DND-41 (cell line): Measurements from ENCODE around the gene EPS8L3.
A peak's percentile ranks its signal among the peaks of the same experiment; 100 is the strongest.

Experiments used
- ATAC-seq: fragments of 200-7000 bp; cut with Tn5 transposase; 3 replicates; pipeline ENCODE4 v1.9.1; 2021; ENCODE audit warnings: low read depth; ENCODE audit not compliant: insufficient read depth
- DNase-seq: peaks from one replicate; pipeline ENCODE4 v3.0.0-alpha.2; 2020
- H2AFZ ChIP-seq: 2 replicates; pipeline ENCODE4 v1.6.0; 2012; ENCODE audit warnings: low read depth, low read length
- H3K27ac ChIP-seq: 2 replicates; pipeline ENCODE4 v1.5.1; 2012; ENCODE audit warnings: low read length, inconsistent platforms
- H3K27me3 ChIP-seq: fragments of 200-600 bp; sonication (generic); 2 replicates; pipeline ENCODE4 v1.6.0; 2012; ENCODE audit warnings: low read length, mild to moderate bottlenecking, inconsistent platforms; ENCODE audit not compliant: insufficient read depth, poor library complexity
- H3K36me3 ChIP-seq: 2 replicates; pipeline ENCODE4 v1.5.1; 2012; ENCODE audit warnings: low read length, inconsistent platforms; ENCODE audit not compliant: insufficient read depth
- H3K4me1 ChIP-seq: 2 replicates; pipeline ENCODE4 v1.5.1; 2012; ENCODE audit warnings: mild to moderate bottlenecking, low read length; ENCODE audit not compliant: insufficient read depth
- H3K4me2 ChIP-seq: 2 replicates; pipeline ENCODE4 v1.6.0; 2012; ENCODE audit warnings: mild to moderate bottlenecking, moderate library complexity, low read length, inconsistent platforms; ENCODE audit not compliant: insufficient read depth
- H3K4me3 ChIP-seq, 2 experiments: fragments of 200-600 bp in 1 of 2; shearing (Covaris generic) in 1 of 2; 2 replicates each; pipeline ENCODE4 v1.5.1; 2012 to 2016; ENCODE audit warnings: inconsistent platforms in 2 of 2, low read length in 2 of 2, mild to moderate bottlenecking in 2 of 2, low read depth in 1 of 2, moderate library complexity in 1 of 2
- H3K79me2 ChIP-seq: 2 replicates; pipeline ENCODE4 v1.6.0; 2012; ENCODE audit warnings: low read length, inconsistent platforms; ENCODE audit not compliant: insufficient read depth
- H3K9ac ChIP-seq: 2 replicates; pipeline ENCODE4 v1.6.0; 2012; ENCODE audit warnings: low read depth, mild to moderate bottlenecking, inconsistent platforms, low read length, moderate library complexity
- H3K9me3 ChIP-seq: 2 replicates; pipeline ENCODE4 v1.5.1; 2012; ENCODE audit warnings: low read length, moderate library complexity, mild to moderate bottlenecking, inconsistent platforms; ENCODE audit not compliant: insufficient read depth, severe bottlenecking
- H4K20me1 ChIP-seq: 2 replicates; pipeline ENCODE4 v1.6.0; 2012; ENCODE audit warnings: low read length; ENCODE audit not compliant: insufficient read depth
- CTCF ChIP-seq: IDR thresholded peaks from 2 replicates; pipeline ENCODE4 v1.5.1; 2012; ENCODE audit warnings: borderline replicate concordance, low read length, moderate library complexity, mild to moderate bottlenecking; ENCODE audit not compliant: poor library complexity, severe bottlenecking; ENCODE audit errors: extremely low read depth
- EZH2 ChIP-seq: IDR thresholded peaks from 3 replicates; pipeline ENCODE4 v1.6.1; 2012; ENCODE audit warnings: borderline replicate concordance, low read depth, mild to moderate bottlenecking, moderate library complexity, low read length, inconsistent platforms; ENCODE audit not compliant: severe bottlenecking

The EPS8L3 gene

GRCh38 chr1:109805486-109806165 lies 41.9 kb upstream of the EPS8L3 start:
- H3K36me3 ChIP-seq, result no peaks in the 10 kb centered on the region
- DNase-seq, result peak; percentile 87
- H3K4me3 ChIP-seq, result no peak overlapping the region
- peaks cover 83% of the 10 kb centered on the region for H3K4me1 ChIP-seq
- no peaks in the 10 kb centered on the region for H3K79me2 ChIP-seq
- no peak for TF ChIP-seq CTCF
- TF ChIP-seq EZH2, result no peak
- H3K4me2 ChIP-seq, result peak overlapping the region; percentile 32
- peak overlapping the region; percentile 53 for H3K9ac ChIP-seq
- peak overlapping the region; percentile 94 for H3K27ac ChIP-seq
- H3K9me3 ChIP-seq, result no peaks in the 10 kb centered on the region
- no peaks in the 10 kb centered on the region for H3K27me3 ChIP-seq
- no peaks in the 10 kb centered on the region for H4K20me1 ChIP-seq
- H2AFZ ChIP-seq, result no peak overlapping the region
- peak; percentile 19 for ATAC-seq

GRCh38 chr1:109804660-109805059 lies 40.9 kb upstream of the EPS8L3 start:
- H3K9me3 ChIP-seq, result no peaks in the 10 kb centered on the region
- no peak overlapping the region for H2AFZ ChIP-seq
- peak overlapping the region; percentile 94 for H3K27ac ChIP-seq
- peak overlapping the region; percentile 53 for H3K9ac ChIP-seq
- peaks cover 88% of the 10 kb centered on the region for H3K4me1 ChIP-seq
- ATAC-seq (peak; percentile 20), DNase-seq (peak; percentile 75)
- no peaks in the 10 kb centered on the region for H3K36me3 ChIP-seq
- no peak for TF ChIP-seq CTCF
- TF ChIP-seq EZH2, result no peak
- H3K4me2 ChIP-seq, result peak overlapping the region; percentile 56
- no peaks in the 10 kb centered on the region for H4K20me1 ChIP-seq
- H3K4me3 ChIP-seq, result no peak overlapping the region
- H3K27me3 ChIP-seq, result no peaks in the 10 kb centered on the region
- no peaks in the 10 kb centered on the region for H3K79me2 ChIP-seq

- Histone ChIP-seq H3K4me2 (peak overlapping the region; percentile 56), H3K27ac (peak overlapping the region; percentile 94), H3K79me2 (no peaks in the 10 kb centered on the region), H4K20me1 (no peaks in the 10 kb centered on the region), H3K9me3 (no peaks in the 10 kb centered on the region), H3K4me1 (peaks cover 88% of the 10 kb centered on the region), H3K4me3 (peak overlapping the region in 1 of 2 experiments; percentile 22; a peak in 1 of 4 replicates), H3K36me3 (no peaks in the 10 kb centered on the region), H3K27me3 (no peaks in the 10 kb centered on the region), H3K9ac (peak overlapping the region; percentile 53), H2AFZ (no peak overlapping the region)
- DNase-seq (peak; percentile 73), ATAC-seq (peak; percentile 9; the same call in 2 of the 3 replicates)
- TF ChIP-seq EZH2 (no peak), CTCF (no peak)
These were observed 40.2 kb upstream of the EPS8L3 start for GRCh38 chr1:109803901-109804331.
